Endothelial cell of umbilical vein (primary cell): ENCODE results near the gene MYMX. TPM values are rescaled to one million over a fixed set of nuclear protein-coding genes. Genes with fewer than 3 reads are reported as not detected.
A peak's percentile ranks its signal among the peaks of the same experiment; 100 is the strongest.

Experiments used
- BruUV-seq: library from RNA; stranded (reverse); fragments of 400-500 nt; replicated peaks from 2 replicates; lab custom pipeline; 2021; lab: Mats Ljungman, UMichigan
- CTCF ChIA-PET: fragments of 300-600, 350-600 bp; sonication (Branson Sonifier 250); formaldehyde crosslinking; loops from one replicate; lab custom pipeline; 2021; ENCODE audit warnings: antibody characterized with exemption, inconsistent platforms; lab: Charles Lee
- POLR2A ChIA-PET: fragments of 300-600, 350-600 bp; sonication (Branson Sonifier 250); formaldehyde crosslinking; loops from one replicate; lab custom pipeline; 2021; ENCODE audit warnings: antibody characterized with exemption, inconsistent platforms; lab: Charles Lee
- DNase-seq: peaks from one replicate; pipeline ENCODE4 v3.0.0-alpha.2; 2011; ENCODE audit warnings: low read depth, low spot score
- FAIRE-seq: peaks from 2 replicates; lab custom pipeline; 2011; peaks lifted over from hg19 to GRCh38; lab: Jason Lieb, UNC
- H2AFZ ChIP-seq: 2 replicates; pipeline ENCODE4 v1.6.0; 2012; ENCODE audit warnings: low read depth, low read length, control low read depth, inconsistent platforms
- H3K27ac ChIP-seq: 2 replicates; pipeline ENCODE4 v1.5.1; 2011; ENCODE audit warnings: low read depth, mild to moderate bottlenecking, control low read depth, low read length, moderate library complexity; ENCODE audit not compliant: insufficient read depth
- H3K27me3 ChIP-seq, 2 experiments: 2 replicates each; pipeline versions ENCODE4 v1.6.0 to v1.6.1; 2011; ENCODE audit warnings: low read length in 2 of 2, mixed read lengths in 1 of 2; ENCODE audit not compliant: control insufficient read depth in 2 of 2, insufficient read depth in 2 of 2
- H3K36me3 ChIP-seq, 2 experiments: 2 replicates in 1 of 2; 3 replicates in 1 of 2; pipeline ENCODE4 v1.5.1; 2011; ENCODE audit warnings: low read length in 2 of 2, mild to moderate bottlenecking in 1 of 2, moderate library complexity in 1 of 2; ENCODE audit not compliant: control insufficient read depth in 2 of 2, insufficient read depth in 2 of 2; ENCODE audit errors: extremely low read depth in 1 of 2
- H3K4me1 ChIP-seq: 3 replicates; pipeline ENCODE4 v1.5.1; 2011; ENCODE audit warnings: mild to moderate bottlenecking, low read length; ENCODE audit not compliant: control insufficient read depth, insufficient read depth; ENCODE audit errors: extremely low read depth
- H3K4me2 ChIP-seq: 2 replicates; pipeline ENCODE4 v1.6.1; 2011; ENCODE audit warnings: low read length, control low read depth, mixed read lengths; ENCODE audit not compliant: insufficient read depth
- H3K4me3 ChIP-seq, 3 experiments: fragments of 200-600 bp in 1 of 3; sonication (generic), shearing (Covaris generic) in 1 of 3; replicated peaks in 1 of 3; 2 replicates each; pipeline ENCODE4 v1.5.1; 2011 to 2016; ENCODE audit warnings: control low read depth in 3 of 3, low read length in 3 of 3, mild to moderate bottlenecking in 2 of 3, inconsistent platforms in 1 of 3, low read depth in 1 of 3, moderate library complexity in 1 of 3; ENCODE audit not compliant: insufficient read depth in 1 of 3
- H3K79me2 ChIP-seq: 2 replicates; pipeline ENCODE4 v1.6.0; 2012; ENCODE audit warnings: low read length, inconsistent platforms; ENCODE audit not compliant: control insufficient read depth, insufficient read depth
- H3K9ac ChIP-seq: replicated peaks from 2 replicates; pipeline ENCODE3; 2011; ENCODE audit warnings: low read length, control low read depth; ENCODE audit not compliant: insufficient read depth; ENCODE audit errors: extremely low read depth
- H3K9me1 ChIP-seq: replicated peaks from 3 replicates; pipeline ENCODE4 v1.6.0; 2011; ENCODE audit warnings: mild to moderate bottlenecking, low read length; ENCODE audit not compliant: control insufficient read depth, insufficient read depth; ENCODE audit errors: extremely low read depth
- H3K9me3 ChIP-seq: replicated peaks from 2 replicates; pipeline ENCODE4 v1.5.1; 2012; ENCODE audit warnings: low read length, inconsistent platforms; ENCODE audit not compliant: control insufficient read depth, insufficient read depth
- H4K20me1 ChIP-seq: replicated peaks from 2 replicates; pipeline ENCODE3; 2011; ENCODE audit warnings: mild to moderate bottlenecking, low read length; ENCODE audit not compliant: control insufficient read depth, insufficient read depth; ENCODE audit errors: extremely low read depth
- EZH2 ChIP-seq: IDR thresholded peaks from 2 replicates; pipeline ENCODE4 v1.6.1; 2012; ENCODE audit warnings: borderline replicate concordance, low read depth, mild to moderate bottlenecking, moderate library complexity, low read length, inconsistent platforms; ENCODE audit not compliant: severe bottlenecking
- FOS ChIP-seq: IDR thresholded peaks from 2 replicates; pipeline ENCODE4 v1.6.1; 2011; ENCODE audit warnings: mild to moderate bottlenecking, low read length, moderate library complexity, borderline replicate concordance; ENCODE audit not compliant: insufficient read depth
- GATA2 ChIP-seq: IDR thresholded peaks from 2 replicates; pipeline ENCODE4 v1.7.0; 2011; ENCODE audit warnings: low read depth, mild to moderate bottlenecking, moderate library complexity, mixed read lengths, low read length; ENCODE audit not compliant: insufficient read length, insufficient read depth
- MYC ChIP-seq: IDR thresholded peaks from one replicate; pipeline ENCODE4 v1.6.1; 2011; ENCODE audit warnings: mild to moderate bottlenecking, low read depth, low read length
- POLR2A ChIP-seq: IDR thresholded peaks from 2 replicates; pipeline ENCODE4 v1.6.1; 2012; ENCODE audit warnings: low read depth, mild to moderate bottlenecking, control low read depth, low read length
- POLR2AphosphoS5 ChIP-seq: IDR thresholded peaks from 2 replicates; pipeline ENCODE4 v1.6.1; 2012; ENCODE audit warnings: low read depth, mild to moderate bottlenecking, control low read depth, low read length, moderate library complexity; ENCODE audit not compliant: insufficient read depth
- dilution Hi-C: fragments of 300-500 bp; cut with MboI; formaldehyde crosslinking; loops from one replicate; pipeline ENCODE4 v1.15.0; 2019; ENCODE audit warnings: low sequenced_read_pairs; ENCODE audit not compliant: extremely low pct_ligation_motif_present
- intact Hi-C: fragments of 100-400 bp; cut with micrococcal nuclease; formaldehyde crosslinking; loops from one replicate; pipeline ENCODE4 v1.10.0; 2022
- polyA plus RNA-seq, 4 experiments: library from polyadenylated mRNA; depleted of rRNA in 3 of 4; stranded (reverse) in 3 of 4; unstranded in 1 of 4; fragments of >200 nt; gene quantifications; 2 replicates each; pipeline versions ENCODE4 v1.2.1 to v1.2.3, GENCODE V29; 2011 to 2012; ENCODE audit warnings: missing spikeins in 1 of 4
- total RNA-seq: library from RNA; stranded (reverse); gene quantifications from 2 replicates; pipeline ENCODE4 v1.2.3, GENCODE V29; 2021
- TF ChIP-seq, protein P1 (sequence below), 2 donors: IDR thresholded peaks; 1 replicate in 1 of 2; 2 replicates in 1 of 2; pipeline ENCODE4 v1.5.1; 2011; ENCODE audit warnings: low read length in 2 of 2, mild to moderate bottlenecking in 2 of 2, moderate library complexity in 2 of 2, control low read depth in 1 of 2, inconsistent platforms in 1 of 2, low read depth in 1 of 2; ENCODE audit not compliant: insufficient read depth in 1 of 2; ENCODE audit errors: extremely low read depth in 1 of 2

The MYMX gene
- total and polyA plus RNA-seq, 2 donors (not counting 3 experiments of a cell fraction or from before 2014, with no cell fraction given): 0.18 TPM; not detected in 1

DNA sequence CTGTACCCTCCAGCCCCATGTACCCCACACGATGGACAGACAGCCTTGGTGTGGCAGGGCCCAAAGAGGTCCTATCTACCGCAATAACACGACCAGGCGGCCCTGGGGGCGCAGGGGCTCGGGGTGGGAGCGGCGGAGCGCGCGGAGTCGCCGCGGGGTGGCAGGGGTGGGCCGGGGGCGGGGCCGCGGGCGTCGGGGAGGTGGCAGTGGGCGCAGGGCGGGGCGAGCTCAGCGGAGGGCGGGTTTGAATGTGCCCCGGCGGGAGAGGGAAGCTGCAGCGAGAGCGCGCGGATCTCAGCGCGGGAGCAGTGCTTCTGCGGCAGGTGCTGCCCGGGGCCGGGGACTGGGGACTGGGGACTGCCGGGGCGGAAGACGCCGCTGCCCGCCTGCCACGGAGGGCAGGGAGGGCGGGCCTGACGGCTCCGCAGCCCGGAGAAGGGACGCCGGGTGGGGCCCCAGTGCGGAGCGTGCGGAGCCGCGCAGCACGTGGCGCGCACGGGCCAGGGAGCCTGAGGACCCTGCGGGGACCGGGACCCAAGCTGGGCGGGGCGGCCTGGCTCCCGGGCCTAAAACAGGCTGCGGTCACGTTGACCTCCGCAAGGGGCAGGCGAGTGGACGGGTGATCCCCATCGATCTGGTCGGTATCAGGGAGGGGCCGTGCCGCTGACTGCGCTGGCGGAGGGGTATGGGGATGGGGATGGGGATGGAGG, 6.7 kb downstream of the MYMX start, which contains the start of gene SLC29A1:
Gene SLC29A1 (plus strand): TSS at position 277 of the 710 bp plus-strand sequence. CDS start 3,719 bp downstream, outside the sequence.
- peak; percentile 66 for DNase-seq
- Histone ChIP-seq H3K9me1 (no peaks in the 10 kb centered on the region), H3K27ac (peak within 1 kb of the TSS; percentile 97), H4K20me1 (no peaks in the 10 kb centered on the region), H3K36me3 (peaks cover 0 to under 1% of the 10 kb centered on the region in 2 experiments), H3K4me2 (peak within 1 kb of the TSS; percentile 86), H3K27me3 (no peaks in the 10 kb centered on the region), H3K9me3 (no peaks in the 10 kb centered on the region), H3K4me3 (peak within 1 kb of the TSS; percentile 56 to 82 (median 72)), H2AFZ (no peak within 1 kb of the TSS), H3K4me1 (peaks cover 57% of the 10 kb centered on the region), H3K9ac (peak within 1 kb of the TSS; percentile 63), H3K79me2 (peaks cover 74% of the 10 kb centered on the region)
- CTCF ChIA-PET: interaction anchor here (1.0 to 9.2 kb wide), 11 partner anchors 11 to 127 kb away, joined by 3 to 91 read pairs (median 7); partner anchors contain the start of gene HSP90AB1
- peak; percentile 43 for TF ChIP-seq MYC
- TF ChIP-seq, protein P1, sequence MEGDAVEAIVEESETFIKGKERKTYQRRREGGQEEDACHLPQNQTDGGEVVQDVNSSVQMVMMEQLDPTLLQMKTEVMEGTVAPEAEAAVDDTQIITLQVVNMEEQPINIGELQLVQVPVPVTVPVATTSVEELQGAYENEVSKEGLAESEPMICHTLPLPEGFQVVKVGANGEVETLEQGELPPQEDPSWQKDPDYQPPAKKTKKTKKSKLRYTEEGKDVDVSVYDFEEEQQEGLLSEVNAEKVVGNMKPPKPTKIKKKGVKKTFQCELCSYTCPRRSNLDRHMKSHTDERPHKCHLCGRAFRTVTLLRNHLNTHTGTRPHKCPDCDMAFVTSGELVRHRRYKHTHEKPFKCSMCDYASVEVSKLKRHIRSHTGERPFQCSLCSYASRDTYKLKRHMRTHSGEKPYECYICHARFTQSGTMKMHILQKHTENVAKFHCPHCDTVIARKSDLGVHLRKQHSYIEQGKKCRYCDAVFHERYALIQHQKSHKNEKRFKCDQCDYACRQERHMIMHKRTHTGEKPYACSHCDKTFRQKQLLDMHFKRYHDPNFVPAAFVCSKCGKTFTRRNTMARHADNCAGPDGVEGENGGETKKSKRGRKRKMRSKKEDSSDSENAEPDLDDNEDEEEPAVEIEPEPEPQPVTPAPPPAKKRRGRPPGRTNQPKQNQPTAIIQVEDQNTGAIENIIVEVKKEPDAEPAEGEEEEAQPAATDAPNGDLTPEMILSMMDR (IDR thresholded peaks at IDR 0.05; ENCODE audit: extremely low read depth in 1 of 2, insufficient read depth in 1 of 2, low read depth in 1 of 2, low read length in 2 of 2): peak in 1 of 2 donors; percentile 30
- TF ChIP-seq POLR2A: peak; percentile 71
- peak; percentile 78 for TF ChIP-seq POLR2AphosphoS5
- no peak for TF ChIP-seq FOS
- TF ChIP-seq GATA2: no peak
- TF ChIP-seq EZH2: no peak
- peak; percentile 38 for FAIRE-seq
- dilution Hi-C loops (no loop called here), intact Hi-C loops (no loop called here)
- BruUV-seq: no TSS peak
- POLR2A ChIA-PET: interaction anchor here (0.6 to 5.3 kb wide), 4 partner anchors 11 to 47 kb away, joined by 3 to 34 read pairs (median 4); partner anchors contain the start of gene HSP90AB1
